Testis (tissue), 2 donors: ENCODE measurements around the gene DPH3.

ENCODE experiments used
- POLR2A ChIP-seq: fragments of 450-650 bp; IDR thresholded peaks from one replicate; pipeline ENCODE4 v1.6.1; 2017; ENCODE audit warnings: antibody characterized with exemption, mild to moderate bottlenecking, moderate library complexity
- TF ChIP-seq, protein P1 (sequence below), 3 experiments: fragments of 450-650 bp in 2 of 3; fragments of 200-600 bp in 1 of 3; sonication (generic) in 1 of 3; IDR thresholded peaks; one replicate each; pipeline ENCODE4 v1.5.1; 2016 to 2019; ENCODE audit warnings: antibody characterized with exemption in 3 of 3, mild to moderate bottlenecking in 2 of 3, moderate library complexity in 1 of 3

DNA sequence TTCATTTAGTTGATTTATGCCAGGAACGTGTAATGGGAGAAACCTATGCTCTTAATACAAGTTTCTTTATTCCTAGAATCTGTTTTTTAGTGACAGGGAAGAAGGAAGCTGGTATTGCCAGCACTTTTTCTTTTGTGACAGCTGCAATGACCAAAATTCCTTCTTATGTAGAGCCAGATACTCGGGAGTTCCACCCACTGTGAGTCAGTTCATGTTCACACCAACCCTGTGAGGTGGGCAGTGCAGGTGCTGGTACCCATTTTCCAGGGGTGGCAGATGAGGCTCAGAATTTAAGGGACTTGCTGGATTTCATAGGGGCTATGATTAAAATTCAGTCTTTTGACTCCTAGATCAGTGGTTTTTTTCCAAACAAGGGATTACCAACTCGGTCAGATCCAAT is 35.0 kb upstream of the DPH3 start:
- TF ChIP-seq, protein P1, sequence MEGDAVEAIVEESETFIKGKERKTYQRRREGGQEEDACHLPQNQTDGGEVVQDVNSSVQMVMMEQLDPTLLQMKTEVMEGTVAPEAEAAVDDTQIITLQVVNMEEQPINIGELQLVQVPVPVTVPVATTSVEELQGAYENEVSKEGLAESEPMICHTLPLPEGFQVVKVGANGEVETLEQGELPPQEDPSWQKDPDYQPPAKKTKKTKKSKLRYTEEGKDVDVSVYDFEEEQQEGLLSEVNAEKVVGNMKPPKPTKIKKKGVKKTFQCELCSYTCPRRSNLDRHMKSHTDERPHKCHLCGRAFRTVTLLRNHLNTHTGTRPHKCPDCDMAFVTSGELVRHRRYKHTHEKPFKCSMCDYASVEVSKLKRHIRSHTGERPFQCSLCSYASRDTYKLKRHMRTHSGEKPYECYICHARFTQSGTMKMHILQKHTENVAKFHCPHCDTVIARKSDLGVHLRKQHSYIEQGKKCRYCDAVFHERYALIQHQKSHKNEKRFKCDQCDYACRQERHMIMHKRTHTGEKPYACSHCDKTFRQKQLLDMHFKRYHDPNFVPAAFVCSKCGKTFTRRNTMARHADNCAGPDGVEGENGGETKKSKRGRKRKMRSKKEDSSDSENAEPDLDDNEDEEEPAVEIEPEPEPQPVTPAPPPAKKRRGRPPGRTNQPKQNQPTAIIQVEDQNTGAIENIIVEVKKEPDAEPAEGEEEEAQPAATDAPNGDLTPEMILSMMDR (IDR thresholded peaks at IDR 0.05), result no peak
- TF ChIP-seq POLR2A, result no peak
